ENCODE measurements around the gene PRMT5. TPM values are rescaled to one million over a fixed set of nuclear protein-coding genes. Genes with fewer than 3 reads are reported as not detected.
"Not testable (repeated sequence)": the region's sequence is repeated elsewhere in the genome, so short reads cannot be mapped to it uniquely, and the experiment has no call there.

The PRMT5 gene
- total RNA-seq, 1 donor from 2014 or later = 19.7 TPM

DNA sequence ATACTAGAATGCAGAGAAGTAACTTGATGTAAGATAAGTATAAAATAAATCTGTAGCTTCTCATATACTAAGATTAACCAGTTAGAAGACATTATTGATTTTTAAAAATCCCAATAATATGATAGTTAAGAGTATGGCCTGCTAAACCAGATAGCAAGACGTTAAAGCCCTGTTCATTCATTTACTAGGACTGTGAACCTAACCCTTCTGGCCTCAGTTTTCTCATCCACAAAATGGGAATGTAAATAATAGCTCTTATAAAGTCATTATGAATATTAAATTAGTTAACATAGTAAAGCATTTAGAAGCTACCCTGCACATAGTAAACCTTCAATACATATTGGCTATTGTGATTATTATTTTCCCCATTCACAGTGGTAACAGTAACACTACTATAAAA lies 6.0 kb upstream of the PRMT5 start:
- ATAC-seq (no peak), DNase-seq (ENCODE audit: low spot score) (no peak)

GRCh38 chr14:22932146-22932545 lies 3.0 kb upstream of the PRMT5 start:
- ATAC-seq (no peak), DNase-seq (ENCODE audit: low spot score) (no peak)

DNA sequence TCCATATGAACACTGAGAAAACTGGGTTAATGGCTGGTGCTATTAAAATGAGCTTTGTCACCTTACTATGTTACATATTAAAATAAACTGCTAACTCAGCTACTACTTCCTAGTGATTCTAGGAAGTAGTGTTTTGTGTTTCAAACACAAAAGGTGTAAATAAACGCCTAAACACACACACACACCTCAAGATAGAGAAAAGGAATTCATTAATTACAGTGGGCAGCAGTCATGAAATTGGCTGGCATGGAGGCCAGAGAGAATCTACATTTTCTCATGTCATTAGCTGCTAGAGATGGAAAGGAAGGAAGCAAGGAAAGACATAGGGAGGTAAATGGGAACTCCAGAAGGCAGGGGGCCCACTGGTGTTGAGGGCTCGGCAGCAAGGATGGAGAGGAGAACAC lies 787 bp upstream of the PRMT5 start:
- DNase-seq (ENCODE audit: low spot score) (no peak), ATAC-seq (peak; percentile 8)

DNA sequence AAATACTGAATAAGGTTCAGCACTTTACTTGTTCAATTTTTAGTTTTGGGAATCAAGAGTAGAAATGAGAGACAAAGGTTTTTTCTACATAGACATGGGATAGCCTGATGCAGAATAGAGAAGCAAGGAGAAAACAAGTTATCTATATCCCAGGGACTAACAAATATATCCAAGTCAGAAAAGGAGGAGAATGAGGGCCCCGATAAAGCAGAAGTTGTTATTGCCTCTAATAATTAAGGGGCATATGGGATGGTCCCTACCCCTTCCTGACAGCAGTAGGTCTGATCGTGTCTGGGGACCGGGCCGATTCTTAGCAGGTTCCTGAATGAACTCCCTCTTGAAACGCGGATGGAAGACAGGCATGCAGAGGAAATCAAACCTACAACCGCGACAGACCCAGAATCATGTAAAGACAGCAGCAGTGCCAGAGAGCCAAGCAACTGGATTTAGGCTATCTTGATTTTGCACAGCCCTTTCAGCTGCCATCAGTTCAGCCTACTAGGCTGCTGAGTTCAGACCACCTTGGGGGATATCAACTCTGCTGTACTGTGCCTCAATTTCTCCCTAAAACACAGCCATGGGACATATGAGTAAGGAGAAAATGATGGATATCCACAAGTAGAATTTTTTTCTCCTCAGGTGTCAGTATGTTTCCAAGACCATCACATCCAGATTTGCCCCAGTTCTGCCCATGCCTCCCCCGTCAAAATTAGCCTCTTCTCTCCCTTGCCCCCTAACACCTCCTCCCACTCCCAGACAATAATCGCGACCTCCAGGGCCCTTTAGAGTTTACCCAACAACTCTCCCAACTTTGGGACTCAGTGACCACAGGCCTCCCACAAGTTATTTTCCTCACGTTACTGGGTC lies 706 bp downstream of the PRMT5 start:
- ATAC-seq (no peak), DNase-seq (ENCODE audit: low spot score) (no peak)

- no peak for DNase-seq (ENCODE audit: low spot score)
- no peak for ATAC-seq
Measured at GRCh38 chr14:22926316-22926715, 2.9 kb downstream of the PRMT5 start.

GRCh38 chr14:22925513-22925912 lies 3.7 kb downstream of the PRMT5 start:
- DNase-seq (ENCODE audit: low spot score) = no peak
- ATAC-seq = no peak

DNA sequence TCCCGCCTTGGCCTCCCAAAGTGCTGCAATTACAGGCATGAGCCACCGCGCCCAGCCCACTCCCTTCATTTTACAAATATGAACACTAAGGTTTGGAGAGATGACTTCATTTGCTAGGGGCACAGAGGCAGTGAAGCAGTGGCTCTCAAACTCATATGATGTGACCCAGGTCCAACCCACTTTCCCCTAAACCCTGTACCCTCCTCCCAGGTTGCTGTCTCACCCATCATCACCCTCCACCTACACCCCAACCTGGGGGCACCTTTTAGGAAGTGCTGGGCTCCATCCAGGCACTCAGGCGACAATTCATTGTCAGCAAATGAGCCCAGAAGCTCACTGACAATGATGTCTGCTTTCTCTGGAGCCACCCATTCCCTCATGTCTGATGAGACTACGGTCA lies 5.4 kb downstream of the PRMT5 start:
- no peak for ATAC-seq
- no peak for DNase-seq (ENCODE audit: low spot score)

DNA sequence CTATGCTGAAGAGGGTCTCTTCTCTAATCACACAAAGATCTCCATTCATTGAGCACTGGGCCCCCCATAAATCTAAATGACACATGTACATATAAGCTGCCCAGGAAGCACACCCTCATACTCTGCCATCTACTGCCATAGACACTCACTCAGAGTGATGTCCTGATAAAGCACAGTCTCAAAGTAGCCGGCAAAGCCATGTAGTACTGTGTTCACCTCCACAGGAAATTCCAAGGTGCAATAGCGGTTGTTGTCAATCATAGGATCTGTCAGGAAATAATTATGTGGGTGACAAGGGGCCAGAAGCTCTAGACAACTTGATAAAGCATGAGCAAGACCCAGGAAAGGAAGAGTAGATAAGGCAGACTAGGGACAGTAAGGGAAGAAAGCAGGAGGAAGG lies 6.9 kb downstream of the PRMT5 start:
- no peak for DNase-seq (ENCODE audit: low spot score)
- ATAC-seq = no peak

- ATAC-seq (no peak), DNase-seq (ENCODE audit: low spot score) (no peak)
Measured at GRCh38 chr14:22920697-22921096, 8.5 kb downstream of the PRMT5 start.

DNA sequence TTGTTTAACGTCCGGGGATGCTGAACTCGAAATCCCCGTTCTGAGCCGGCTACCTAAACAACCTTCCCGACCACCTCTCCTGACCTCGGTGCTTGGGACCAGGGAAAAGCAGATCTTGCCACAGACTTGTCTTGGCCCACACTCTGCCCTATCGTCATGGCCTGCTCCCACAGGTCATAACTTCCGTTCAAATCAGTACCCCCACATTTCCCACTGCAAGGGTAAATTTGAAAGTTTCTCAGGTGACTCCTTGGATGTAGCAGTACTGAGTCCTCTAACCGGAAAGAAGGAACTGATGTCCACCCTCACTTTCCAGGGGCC lies 9.6 kb downstream of the PRMT5 start:
- no peak for ATAC-seq

GRCh38 chr14:22918804-22919600 lies 10.2 kb downstream of the PRMT5 start, which contains the start of gene RBM23:
TSS of gene RBM23 (minus strand) at chr14:22919149.
- ATAC-seq (peak; percentile 86), DNase-seq (ENCODE audit: low spot score) (peak; percentile 99)

More for the DNA sequence above, 9.6 kb downstream of the PRMT5 start:
- no peak for DNase-seq (ENCODE audit: low spot score)

DNA sequence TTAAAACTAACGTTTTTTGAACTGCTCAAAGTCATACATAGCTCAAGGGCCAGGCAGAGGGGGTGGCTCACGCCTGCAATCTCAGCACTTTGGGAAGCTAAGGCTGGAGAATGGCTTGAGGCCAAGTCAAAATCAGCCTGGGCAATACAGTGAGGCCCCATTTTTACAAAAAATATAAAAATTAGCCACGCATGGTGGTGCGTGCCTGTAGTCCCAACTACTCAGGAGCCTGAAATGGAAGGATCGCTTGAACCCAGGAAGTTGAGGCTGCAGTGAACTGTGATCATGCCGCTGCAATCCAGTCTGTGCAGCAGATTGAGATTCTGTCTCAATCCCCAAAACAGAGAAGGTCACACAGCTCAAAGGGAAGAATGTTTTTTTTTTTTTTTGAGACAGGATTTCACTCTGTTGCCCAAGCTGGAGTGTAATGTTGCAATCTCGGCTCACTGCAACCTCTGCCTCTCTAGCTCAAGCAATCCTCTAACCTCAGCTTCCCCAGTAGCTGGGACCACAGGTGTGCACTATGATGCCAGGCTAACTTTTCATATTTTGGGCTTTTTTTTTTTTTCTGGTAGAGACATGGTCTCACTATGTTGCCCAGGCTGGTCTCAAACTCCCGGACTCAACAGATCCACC lies 13.2 kb downstream of the PRMT5 start:
- DNase-seq (ENCODE audit: low spot score) = peak; percentile 70
- peak; percentile 39 for ATAC-seq

GRCh38 chr14:22914836-22915235 lies 14.3 kb downstream of the PRMT5 start:
- not testable (repeated sequence) for DNase-seq (ENCODE audit: low spot score); ATAC-seq

GRCh38 chr14:22910916-22911315 lies 18.3 kb downstream of the PRMT5 start:
- DNase-seq (ENCODE audit: low spot score) = no peak
- ATAC-seq = no peak

GRCh38 chr14:22908601-22909000 lies 20.6 kb downstream of the PRMT5 start:
- ATAC-seq (no peak), DNase-seq (ENCODE audit: low spot score) (no peak)

GRCh38 chr14:22907429-22907828 lies 21.7 kb downstream of the PRMT5 start:
- ATAC-seq = no peak
- no peak for DNase-seq (ENCODE audit: low spot score)

- DNase-seq (ENCODE audit: low spot score) (no peak), ATAC-seq (no peak)
Measured at GRCh38 chr14:22906073-22906472, 23.1 kb downstream of the PRMT5 start.

DNA sequence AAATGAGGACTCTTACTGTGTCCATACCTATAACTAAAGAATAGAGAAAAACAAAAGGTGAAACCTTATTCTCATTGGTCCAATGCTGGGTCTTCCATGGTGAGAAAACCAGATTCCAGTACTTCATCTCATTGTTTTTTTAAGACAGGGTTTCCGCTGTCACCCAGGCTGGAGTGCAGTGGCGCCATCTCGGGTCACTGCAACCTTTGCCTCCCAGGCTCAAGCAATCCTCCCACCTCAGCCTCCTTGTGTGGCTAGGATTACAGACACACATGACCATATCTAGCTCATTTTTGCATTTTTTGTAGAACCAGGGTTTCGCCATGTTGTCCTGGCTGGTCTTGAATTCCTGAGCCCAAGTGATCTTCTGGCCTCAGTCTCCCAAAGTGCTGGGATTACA lies 23.5 kb downstream of the PRMT5 start:
- DNase-seq (ENCODE audit: low spot score) = no peak

DNA sequence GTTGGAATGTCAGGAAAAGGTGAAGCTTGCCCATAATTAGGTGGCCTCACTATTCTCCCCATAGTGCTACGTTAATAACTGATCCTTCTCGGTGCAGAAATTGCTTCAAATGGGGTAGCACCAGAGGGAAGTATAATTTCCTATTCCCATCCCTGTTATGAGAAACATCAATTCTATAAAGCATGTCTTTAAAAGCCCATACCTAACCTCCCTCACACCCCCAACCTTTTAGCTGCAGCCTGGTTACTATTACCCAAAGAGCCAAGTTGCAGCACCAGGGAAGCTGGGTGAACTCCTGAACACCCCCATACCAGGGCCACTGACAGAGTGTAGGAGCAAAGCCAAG lies 25.5 kb downstream of the PRMT5 start:
- no peak for ATAC-seq

More for the DNA sequence above, 23.5 kb downstream of the PRMT5 start:
- no peak for ATAC-seq

DNA sequence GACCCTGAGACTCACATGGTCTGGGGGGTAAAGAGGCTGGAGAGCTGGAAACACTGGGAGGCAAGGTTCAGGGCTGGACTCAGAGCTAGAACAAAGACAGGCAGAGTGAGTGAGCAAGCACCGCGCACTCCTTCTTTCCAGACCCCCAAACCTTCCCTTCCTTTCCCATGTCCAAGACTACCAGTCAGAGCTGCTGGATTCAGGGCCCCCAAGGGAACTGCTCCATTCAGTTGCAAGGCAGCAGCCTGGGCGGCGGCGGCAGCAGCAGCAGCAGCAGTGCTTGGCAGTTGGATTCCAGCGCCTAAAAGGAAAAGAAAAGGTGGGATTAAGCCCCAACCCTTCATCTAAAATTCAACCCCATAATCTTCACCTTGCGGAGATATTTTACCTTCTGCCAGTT lies 27.4 kb downstream of the PRMT5 start:
- DNase-seq (ENCODE audit: low spot score) (no peak), ATAC-seq (no peak)

More for the DNA sequence above, 25.5 kb downstream of the PRMT5 start:
- no peak for DNase-seq (ENCODE audit: low spot score)

GRCh38 chr14:22900081-22900799 lies 28.9 kb downstream of the PRMT5 start:
- DNase-seq (ENCODE audit: low spot score) = no peak

More at GRCh38 chr14:22900081-22900799, 28.9 kb downstream of the PRMT5 start:
- peak; percentile 28 for ATAC-seq
